Upper lobe of left lung (tissue), 6 donors: ENCODE measurements around the gene EXD1. TPM values are rescaled to one million over a fixed set of nuclear protein-coding genes. Genes with fewer than 3 reads are reported as not detected.
"Not testable (repeated sequence)": the region's sequence is repeated elsewhere in the genome, so short reads cannot be mapped to it uniquely, and the experiment has no call there.

ENCODE experiments used
- ATAC-seq, 2 donors: fragments of 200-7000 bp; cut with Tn5 transposase; one replicate each; pipeline ENCODE4 v1.9.1; 2022; ENCODE audit warnings: mild to moderate bottlenecking in 2 of 2, moderate library complexity in 2 of 2; ENCODE audit not compliant: low FRiP score in 2 of 2
- DNase-seq, 2 donors: peaks; one replicate each; pipeline ENCODE4 v3.0.0-alpha.2; 2019 to 2020
- H3K27ac ChIP-seq, 4 donors: fragments of 200-600 bp; sonication (generic); one replicate each; pipeline ENCODE4 v1.5.1; 2016 to 2019
- H3K27me3 ChIP-seq, 4 donors: fragments of 200-600 bp; sonication (generic); one replicate each; pipeline ENCODE4 v1.5.1; 2017 to 2019
- H3K36me3 ChIP-seq, 4 donors: fragments of 200-600 bp; sonication (generic); one replicate each; pipeline ENCODE4 v1.5.1; 2016 to 2019
- H3K4me1 ChIP-seq, 4 donors: fragments of 200-600 bp; sonication (generic); one replicate each; pipeline ENCODE4 v1.5.1; 2018 to 2019
- H3K4me3 ChIP-seq, 4 donors: fragments of 200-600 bp; sonication (generic); one replicate each; pipeline ENCODE4 v1.5.1; 2017 to 2019; ENCODE audit warnings: mild to moderate bottlenecking in 2 of 4, moderate library complexity in 1 of 4
- H3K9me3 ChIP-seq, 4 donors: fragments of 200-600 bp; sonication (generic); one replicate each; pipeline ENCODE4 v1.5.1; 2018 to 2019
- CTCF ChIP-seq, 6 experiments: fragments of 450-650 bp in 4 of 6; fragments of 200-600 bp in 2 of 6; sonication (generic) in 2 of 6; IDR thresholded peaks; one replicate each; pipeline ENCODE4 v1.5.1; 2016 to 2019; ENCODE audit warnings: antibody characterized with exemption in 6 of 6
- EP300 ChIP-seq, 4 donors: sonication (generic); formaldehyde crosslinking; IDR thresholded peaks; one replicate each; pipeline ENCODE4 v1.5.1; 2017; ENCODE audit warnings: antibody characterized with exemption in 4 of 4, control low read depth in 2 of 4
- POLR2A ChIP-seq, 4 donors: fragments of 450-650 bp; IDR thresholded peaks; one replicate each; pipeline ENCODE4 v1.5.1; 2016 to 2017; ENCODE audit warnings: antibody characterized with exemption in 4 of 4, mild to moderate bottlenecking in 2 of 4
- POLR2AphosphoS5 ChIP-seq, 2 donors: sonication (generic); formaldehyde crosslinking; IDR thresholded peaks; one replicate each; pipeline ENCODE4 v1.5.1; 2017; ENCODE audit warnings: antibody characterized with exemption in 2 of 2
- WGBS, 2 donors: methylation state at CpG; one replicate each; pipeline ENCODE4 v1.1.5; 2017 to 2018; 5-methylcytosine and 5-hydroxymethylcytosine counted together
- total RNA-seq, 6 donors: library from RNA; depleted of rRNA in 4 of 6; stranded (reverse); fragments of >200 nt in 4 of 6; gene quantifications; one replicate each; pipeline versions ENCODE4 v1.1.0 to v1.2.1, GENCODE V29; 2016 to 2021
- donor health status: DM: no; HTN: no; CAD: no; lungs with moderate emphysema.
- donor health status: DM: no; HTN: yes; CAD: no; lungs with severe emphysema.

EXD1 gene
- total RNA-seq, 6 donors from 2014 or later, result 0.09 to 0.30 TPM; not detected in 4

GRCh38 chr15:41269887-41270286 lies 39.3 kb upstream of the EXD1 start:
- Histone ChIP-seq H3K4me3 (no peak overlapping the region), H3K4me1 (no peaks in the 10 kb centered on the region), H3K9me3 (no peaks in the 10 kb centered on the region), H3K36me3 (peaks cover 19 to 85% (median 42%) of the 10 kb centered on the region in 4 donors), H3K27ac (no peak overlapping the region), H3K27me3 (no peaks in the 10 kb centered on the region)
- ATAC-seq (no peak), DNase-seq (no peak)
- TF ChIP-seq POLR2A (IDR thresholded peaks at IDR 0.05), result no peak
- no peak for TF ChIP-seq EP300 (IDR thresholded peaks at IDR 0.05)
- WGBS, 2 donors, result 93 to 95% methylated on average over 2 of the region's 2 CpGs

- Histone ChIP-seq H3K4me3 (no peak overlapping the region), H3K27ac (peak overlapping the region in 2 of 4 donors; percentile 41 to 51), H3K27me3 (no peaks in the 10 kb centered on the region), H3K4me1 (peaks cover 4 to 30% (median 18%) of the 10 kb centered on the region in 4 donors), H3K36me3 (peaks cover 16 to 64% (median 22%) of the 10 kb centered on the region in 4 donors), H3K9me3 (no peaks in the 10 kb centered on the region)
- 38 to 64% methylated on average over 6 of the region's 6 CpGs for WGBS, 2 donors
- TF ChIP-seq POLR2A (IDR thresholded peaks at IDR 0.05) (no peak), POLR2AphosphoS5 (IDR thresholded peaks at IDR 0.05) (no peak), CTCF (IDR thresholded peaks at IDR 0.05) (no peak), EP300 (IDR thresholded peaks at IDR 0.05) (no peak)
- DNase-seq (no peak), ATAC-seq (peak in 1 of 2 donors; percentile 26)
These were observed 33.4 kb upstream of the EXD1 start for GRCh38 chr15:41263891-41264351.

- peaks cover 16 to 68% (median 23%) of the 10 kb centered on the region in 4 donors for H3K36me3 ChIP-seq
- no peak for ATAC-seq
- H3K27ac ChIP-seq, result peak overlapping the region in 1 of 4 donors; percentile 16
- H3K4me1 ChIP-seq, result peaks cover 8 to 35% (median 27%) of the 10 kb centered on the region in 4 donors
- H3K27me3 ChIP-seq, result no peaks in the 10 kb centered on the region
- no peak for DNase-seq
- no peak overlapping the region for H3K4me3 ChIP-seq
- H3K9me3 ChIP-seq, result no peaks in the 10 kb centered on the region
- 72 to 80% methylated on average over 8 of the region's 8 CpGs for WGBS, 2 donors
- TF ChIP-seq POLR2AphosphoS5 (IDR thresholded peaks at IDR 0.05) (no peak), CTCF (IDR thresholded peaks at IDR 0.05) (no peak), EP300 (IDR thresholded peaks at IDR 0.05) (no peak), POLR2A (IDR thresholded peaks at IDR 0.05) (no peak)
These were observed 32.0 kb upstream of the EXD1 start for GRCh38 chr15:41262571-41262970.

- not testable (repeated sequence) for H3K27ac ChIP-seq, H3K9me3 ChIP-seq, H3K27me3 ChIP-seq, ATAC-seq, DNase-seq, H3K4me3 ChIP-seq
- peaks cover 8 to 49% (median 32%) of the 10 kb centered on the region in 4 donors for H3K4me1 ChIP-seq
- peaks cover 7 to 63% (median 23%) of the 10 kb centered on the region in 4 donors for H3K36me3 ChIP-seq
- 96% methylated on average over 7 of the region's 7 CpGs for WGBS, 2 donors
These were observed 30.4 kb upstream of the EXD1 start for GRCh38 chr15:41260924-41261323.

- no peak for ATAC-seq
- H3K4me3 ChIP-seq, result no peak overlapping the region
- peak overlapping the region; percentile 52 to 70 (median 64) for H3K27ac ChIP-seq
- 84 to 86% methylated on average over 12 of the region's 12 CpGs for WGBS, 2 donors
- no peak for DNase-seq
- H3K9me3 ChIP-seq, result no peaks in the 10 kb centered on the region
- TF ChIP-seq POLR2A (IDR thresholded peaks at IDR 0.05), result no peak
- TF ChIP-seq POLR2AphosphoS5 (IDR thresholded peaks at IDR 0.05), result no peak
- no peak for TF ChIP-seq EP300 (IDR thresholded peaks at IDR 0.05)
- no peak for TF ChIP-seq CTCF (IDR thresholded peaks at IDR 0.05)
- H3K4me1 ChIP-seq, result peaks cover 8 to 51% (median 32%) of the 10 kb centered on the region in 4 donors
- peaks cover 0 to 52% (median 15%) of the 10 kb centered on the region in 4 donors for H3K36me3 ChIP-seq
- H3K27me3 ChIP-seq, result no peaks in the 10 kb centered on the region
These were observed 29.1 kb upstream of the EXD1 start for GRCh38 chr15:41259546-41260189.
